ENCODE data around the gene ENTPD1. TPM values are rescaled to one million over a fixed set of nuclear protein-coding genes. Genes with fewer than 3 reads are reported as not detected.

ENTPD1 gene
- total RNA-seq, 6 donors from 2014 or later: 18.0 to 45.4 (median 22.3) TPM

DNA sequence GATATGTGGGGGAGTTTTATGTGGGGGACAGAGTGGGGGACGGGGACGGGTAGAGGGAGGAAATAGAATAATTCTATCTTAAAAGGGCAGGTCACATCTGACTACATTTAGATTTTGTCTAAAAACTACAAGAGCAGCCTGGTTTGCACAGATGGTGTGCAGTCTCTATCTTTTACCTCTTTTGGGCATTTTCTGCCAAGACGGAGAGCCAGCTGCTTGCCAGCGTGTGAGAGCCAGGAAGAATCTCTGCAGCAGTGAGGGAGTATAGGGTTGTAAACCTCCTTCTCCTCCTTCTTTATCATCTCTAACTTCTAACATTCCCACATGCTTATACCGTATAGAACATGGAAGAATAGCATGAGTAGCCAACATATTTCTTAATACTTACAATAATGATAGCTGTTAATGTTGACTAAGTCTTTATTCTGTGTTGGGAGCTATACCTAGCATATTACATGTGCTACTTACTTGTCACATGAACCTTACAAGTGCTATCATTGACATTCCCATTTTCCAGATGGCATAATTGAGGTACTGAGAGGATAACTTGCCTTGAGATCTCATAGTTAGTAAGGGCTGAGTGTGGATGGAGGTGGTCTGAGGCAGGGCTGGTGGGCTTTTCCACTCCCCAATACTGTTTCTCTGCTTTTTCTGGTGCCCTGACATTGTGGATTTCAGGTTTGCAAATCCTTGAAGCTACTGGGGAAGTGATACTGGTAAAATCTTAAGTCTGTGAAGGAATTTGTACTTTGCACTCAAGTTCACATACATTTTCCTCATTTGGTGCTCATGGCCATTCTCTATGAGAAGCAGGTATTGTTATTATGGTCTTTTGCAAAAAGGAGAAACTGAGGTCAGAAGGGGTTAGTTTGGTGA is 1.1 kb downstream of the ENTPD1 start:
- 17 to 19% methylated on average over 5 of the region's 5 CpGs for WGBS, 2 donors
- peaks cover 6 to 33% (median 17%) of the 10 kb centered on the region in 4 donors for H3K4me1 ChIP-seq
- ATAC-seq (ENCODE audit: low FRiP score in 2 of 2) (peak in 1 of 2 donors; percentile 5), DNase-seq (no peak)
- TF ChIP-seq POLR2A (IDR thresholded peaks at IDR 0.05) (no peak), EP300 (IDR thresholded peaks at IDR 0.05) (no peak), POLR2AphosphoS5 (IDR thresholded peaks at IDR 0.05) (no peak)
- TF ChIP-seq, protein P1, sequence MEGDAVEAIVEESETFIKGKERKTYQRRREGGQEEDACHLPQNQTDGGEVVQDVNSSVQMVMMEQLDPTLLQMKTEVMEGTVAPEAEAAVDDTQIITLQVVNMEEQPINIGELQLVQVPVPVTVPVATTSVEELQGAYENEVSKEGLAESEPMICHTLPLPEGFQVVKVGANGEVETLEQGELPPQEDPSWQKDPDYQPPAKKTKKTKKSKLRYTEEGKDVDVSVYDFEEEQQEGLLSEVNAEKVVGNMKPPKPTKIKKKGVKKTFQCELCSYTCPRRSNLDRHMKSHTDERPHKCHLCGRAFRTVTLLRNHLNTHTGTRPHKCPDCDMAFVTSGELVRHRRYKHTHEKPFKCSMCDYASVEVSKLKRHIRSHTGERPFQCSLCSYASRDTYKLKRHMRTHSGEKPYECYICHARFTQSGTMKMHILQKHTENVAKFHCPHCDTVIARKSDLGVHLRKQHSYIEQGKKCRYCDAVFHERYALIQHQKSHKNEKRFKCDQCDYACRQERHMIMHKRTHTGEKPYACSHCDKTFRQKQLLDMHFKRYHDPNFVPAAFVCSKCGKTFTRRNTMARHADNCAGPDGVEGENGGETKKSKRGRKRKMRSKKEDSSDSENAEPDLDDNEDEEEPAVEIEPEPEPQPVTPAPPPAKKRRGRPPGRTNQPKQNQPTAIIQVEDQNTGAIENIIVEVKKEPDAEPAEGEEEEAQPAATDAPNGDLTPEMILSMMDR (IDR thresholded peaks at IDR 0.05): no peak
- H3K9me3 ChIP-seq: no peaks in the 10 kb centered on the region
- no peaks in the 10 kb centered on the region for H3K27me3 ChIP-seq
- H3K4me3 ChIP-seq: peak overlapping the region in 3 of 4 donors; percentile 34 to 45 (median 43)
- H3K36me3 ChIP-seq: no peaks in the 10 kb centered on the region
- peak overlapping the region; percentile 77 to 90 (median 86) for H3K27ac ChIP-seq

DNA sequence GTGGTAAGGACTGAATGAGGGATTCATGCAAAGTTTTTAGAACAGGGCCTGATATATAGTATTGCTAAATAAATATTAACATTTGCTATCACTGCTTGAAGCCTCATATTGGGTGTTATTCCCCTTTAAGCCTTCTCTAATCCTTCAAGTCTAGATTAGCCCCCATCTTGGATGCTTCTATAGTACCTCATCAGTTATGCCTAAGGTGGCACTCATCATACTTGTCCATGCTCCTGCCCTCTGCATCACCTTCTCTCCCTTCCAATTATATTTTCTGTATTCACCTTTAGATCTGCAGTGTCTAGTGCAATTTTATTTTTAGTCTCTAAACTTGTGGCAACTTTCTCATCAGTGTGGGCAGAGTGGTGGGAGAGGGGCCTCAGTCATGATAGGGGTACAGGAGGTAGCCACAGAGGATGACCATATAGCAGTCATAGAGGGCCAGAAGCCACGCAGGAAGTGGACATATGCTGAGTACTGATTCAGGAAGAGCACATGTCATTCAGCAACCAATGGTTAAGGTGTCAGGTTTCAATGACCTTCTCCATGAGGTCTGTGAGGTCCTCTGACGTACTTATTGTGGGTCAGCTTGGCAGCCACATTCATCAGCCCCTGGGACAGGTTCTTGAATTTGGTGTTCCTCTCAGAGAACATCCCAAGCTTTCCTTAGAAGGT is 2.5 kb downstream of the ENTPD1 start:
- TF ChIP-seq, protein P1 (IDR thresholded peaks at IDR 0.05): no peak
- no peak for TF ChIP-seq EP300 (IDR thresholded peaks at IDR 0.05)
- no peak for TF ChIP-seq POLR2AphosphoS5 (IDR thresholded peaks at IDR 0.05)
- no peak for TF ChIP-seq POLR2A (IDR thresholded peaks at IDR 0.05)
- 47 to 62% methylated on average over 2 of the region's 2 CpGs for WGBS, 2 donors
- peak in 1 of 2 donors; percentile 32 for ATAC-seq (ENCODE audit: low FRiP score in 2 of 2)
- H3K4me1 ChIP-seq: peaks cover 9 to 39% (median 20%) of the 10 kb centered on the region in 4 donors
- H3K27me3 ChIP-seq: no peaks in the 10 kb centered on the region
- no peaks in the 10 kb centered on the region for H3K9me3 ChIP-seq
- no peaks in the 10 kb centered on the region for H3K36me3 ChIP-seq
- no peak for DNase-seq
- peak overlapping the region; percentile 59 to 90 (median 86) for H3K27ac ChIP-seq
- peak overlapping the region in 1 of 4 donors; percentile 45 for H3K4me3 ChIP-seq

DNA sequence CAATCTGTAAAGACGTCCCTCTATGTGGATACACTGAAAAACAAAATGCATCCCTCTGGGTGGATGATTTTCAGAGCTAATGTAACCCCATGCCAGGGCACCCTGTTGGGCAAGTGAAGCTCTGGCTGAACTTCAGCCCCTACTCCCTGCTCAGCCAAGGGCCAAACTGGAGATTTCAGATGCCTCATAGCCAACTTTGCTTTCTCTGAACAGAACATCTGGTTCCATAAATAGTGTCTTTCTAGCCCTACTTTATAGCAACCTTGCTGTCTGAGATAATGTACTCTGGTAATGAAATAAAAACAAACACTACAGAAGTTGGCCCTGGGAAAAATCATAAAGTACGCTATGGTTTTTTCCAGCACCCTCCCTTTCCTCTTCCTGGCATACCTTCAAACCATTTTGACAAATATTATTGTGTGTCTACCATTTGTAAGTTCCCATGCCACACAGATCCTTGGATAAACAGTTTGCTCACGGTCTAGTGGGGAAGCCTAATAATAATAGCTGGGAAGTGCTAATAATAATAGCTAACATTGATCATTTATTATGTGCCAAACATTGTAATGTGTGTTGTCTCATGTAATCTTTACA is 3.4 kb downstream of the ENTPD1 start:
- Histone ChIP-seq H3K9me3 (no peaks in the 10 kb centered on the region), H3K4me1 (peaks cover 9 to 39% (median 20%) of the 10 kb centered on the region in 4 donors), H3K27ac (peak overlapping the region in 3 of 4 donors; percentile 84 to 90 (median 87)), H3K4me3 (no peak overlapping the region), H3K36me3 (no peaks in the 10 kb centered on the region), H3K27me3 (no peaks in the 10 kb centered on the region)
- ATAC-seq (ENCODE audit: low FRiP score in 2 of 2) (no peak), DNase-seq (no peak)
- 54 to 59% methylated on average over 3 of the region's 3 CpGs for WGBS, 2 donors
- TF ChIP-seq, protein P1 (IDR thresholded peaks at IDR 0.05): no peak
- TF ChIP-seq POLR2A (IDR thresholded peaks at IDR 0.05): no peak

DNA sequence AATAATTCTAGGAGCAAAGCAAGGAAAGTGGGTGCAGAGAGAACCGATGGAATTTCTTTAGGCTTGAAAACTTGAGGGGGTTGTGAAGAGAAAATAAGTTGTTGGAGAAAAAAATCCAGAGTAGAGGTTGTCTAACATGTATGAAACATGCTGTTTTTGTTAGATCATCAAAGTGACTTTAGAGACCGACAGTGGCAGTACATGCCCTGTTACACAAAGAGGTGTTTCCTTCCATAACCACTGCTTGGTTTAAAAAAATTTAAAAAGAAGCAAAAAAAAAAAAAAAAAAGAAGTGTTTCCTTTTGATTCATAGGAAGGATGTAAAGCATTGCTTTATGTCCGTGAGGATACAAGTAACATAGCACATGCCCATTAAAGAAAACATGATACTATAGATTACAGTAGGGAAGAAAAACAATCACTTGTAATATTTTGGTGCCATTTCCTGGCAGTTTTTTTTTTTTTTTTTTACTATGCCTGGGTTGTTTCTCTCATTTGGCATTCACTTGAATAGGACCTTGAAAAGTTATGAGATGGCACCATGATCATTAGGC is 6.1 kb downstream of the ENTPD1 start:
- Histone ChIP-seq H3K4me1 (peaks cover 9 to 35% (median 18%) of the 10 kb centered on the region in 4 donors), H3K27ac (peak overlapping the region in 2 of 4 donors; percentile 38 to 44), H3K9me3 (no peaks in the 10 kb centered on the region), H3K27me3 (no peaks in the 10 kb centered on the region), H3K36me3 (no peaks in the 10 kb centered on the region), H3K4me3 (no peak overlapping the region)
- no peak for TF ChIP-seq POLR2AphosphoS5 (IDR thresholded peaks at IDR 0.05)
- no peak for TF ChIP-seq POLR2A (IDR thresholded peaks at IDR 0.05)
- TF ChIP-seq, protein P1 (IDR thresholded peaks at IDR 0.05): no peak
- 44 to 49% methylated on average over 3 of the region's 3 CpGs for WGBS, 2 donors
- DNase-seq (no peak), ATAC-seq (ENCODE audit: low FRiP score in 2 of 2) (no peak)

Data from upper lobe of left lung (tissue), 6 donors.